HCT116 (cell line): ENCODE measurements around the gene TTC23L. TPM values are rescaled to one million over a fixed set of nuclear protein-coding genes. Genes with fewer than 3 reads are reported as not detected.

Experiments used
- ATAC-seq: fragments of 200-7000 bp; cut with Tn5 transposase; 2 replicates; pipeline ENCODE4 v1.9.1; 2020; ENCODE audit warnings: mild to moderate bottlenecking, moderate library complexity
- BruUV-seq: library from RNA; stranded (reverse); fragments of 400-500 nt; replicated peaks from 2 replicates; lab custom pipeline; 2021; lab: Mats Ljungman, UMichigan
- CTCF ChIA-PET: fragments of 300-600 bp; sonication (Branson Sonifier 250); formaldehyde crosslinking; loops from one replicate; lab custom pipeline; 2021; ENCODE audit warnings: antibody characterized with exemption; lab: Charles Lee
- POLR2A ChIA-PET: fragments of 300-600, 350-600 bp; sonication (Branson Sonifier 250); formaldehyde crosslinking; loops from one replicate; lab custom pipeline; 2021; ENCODE audit warnings: antibody characterized with exemption; lab: Charles Lee
- RAD21 ChIA-PET, 2 experiments: fragments of 300-600 bp; sonication (Branson Sonifier 250); formaldehyde crosslinking; loops; one replicate each; lab custom pipeline; 2023; ENCODE audit warnings: low total read pairs in 2 of 2; ENCODE audit not compliant: uncharacterized antibody in 2 of 2, unreplicated experiment in 2 of 2, low non-redundant PET in 1 of 2; lab: Charles Lee
- DNase-seq: peaks from one replicate; pipeline ENCODE4 v3.0.0-alpha.2; 2010; ENCODE audit warnings: low read depth, low spot score
- H2AFZ ChIP-seq: fragments of 200-600 bp; shearing (Covaris generic), sonication (generic); 2 replicates; pipeline ENCODE4 v1.6.1; 2017; ENCODE audit warnings: low read depth, mixed run types, mixed read lengths, antibody characterized with exemption, low read length; ENCODE audit not compliant: poor library complexity, severe bottlenecking
- H3K27ac ChIP-seq: 2 replicates; pipeline ENCODE4 v1.5.1; 2012; ENCODE audit warnings: low read depth, low read length
- H3K27me3 ChIP-seq: fragments of 200-600 bp; sonication (generic); 2 replicates; pipeline ENCODE4 v1.6.1; 2016; ENCODE audit warnings: mixed run types, low read length, mixed read lengths; ENCODE audit not compliant: insufficient read depth
- H3K36me3 ChIP-seq, 2 experiments: fragments of 200-500 bp in 1 of 2; fragments of 200-600 bp in 1 of 2; sonication (Bioruptor generic) in 1 of 2; sonication (generic) in 1 of 2; 2 replicates each; pipeline versions ENCODE4 v1.5.1 to v1.6.1; 2014 to 2016; ENCODE audit warnings: low read length in 2 of 2, inconsistent platforms in 1 of 2, mixed read lengths in 1 of 2, mixed run types in 1 of 2; ENCODE audit not compliant: insufficient read depth in 2 of 2, control insufficient read depth in 1 of 2
- H3K4me1 ChIP-seq, 2 experiments: fragments of 200-600 bp in 1 of 2; sonication (generic) in 1 of 2; 2 replicates each; pipeline versions ENCODE4 v1.5.1 to v1.6.1; 2012 to 2017; ENCODE audit warnings: low read length in 2 of 2, inconsistent platforms in 1 of 2, mild to moderate bottlenecking in 1 of 2, mixed read lengths in 1 of 2, mixed run types in 1 of 2, moderate library complexity in 1 of 2; ENCODE audit not compliant: insufficient read depth in 2 of 2, control insufficient read depth in 1 of 2
- H3K4me2 ChIP-seq: fragments of 200-600 bp; sonication (generic); 2 replicates; pipeline ENCODE4 v1.6.1; 2017; ENCODE audit warnings: mixed run types, low read length, mixed read lengths
- H3K4me3 ChIP-seq, 2 experiments: fragments of 200-600 bp in 1 of 2; sonication (generic) in 1 of 2; replicated peaks in 1 of 2; 2 replicates each; pipeline ENCODE4 v1.5.1; 2011 to 2016; ENCODE audit warnings: low read length in 2 of 2, control low read depth in 1 of 2, low read depth in 1 of 2, mild to moderate bottlenecking in 1 of 2, mixed read lengths in 1 of 2, mixed run types in 1 of 2
- H3K79me2 ChIP-seq: fragments of 200-600 bp; sonication (generic); 2 replicates; pipeline ENCODE4 v1.6.1; 2017; ENCODE audit warnings: mild to moderate bottlenecking, mixed run types, low read length, moderate library complexity, mixed read lengths; ENCODE audit not compliant: insufficient read depth
- H3K9ac ChIP-seq: fragments of 200-600 bp; sonication (generic); 2 replicates; pipeline ENCODE4 v1.6.1; 2016; ENCODE audit warnings: low read length, mixed read lengths
- H3K9me2 ChIP-seq: fragments of 200-600 bp; sonication (generic), shearing (Covaris generic); 2 replicates; pipeline ENCODE4 v1.6.1; 2017; ENCODE audit warnings: mixed run types, mild to moderate bottlenecking, moderate library complexity; ENCODE audit not compliant: insufficient read depth
- H3K9me3 ChIP-seq, 2 experiments: fragments of 200-500 bp in 1 of 2; fragments of 200-600 bp in 1 of 2; sonication (Bioruptor generic) in 1 of 2; sonication (generic) in 1 of 2; 2 replicates each; pipeline ENCODE4 v1.6.1; 2014 to 2017; ENCODE audit warnings: low read length in 2 of 2, mixed read lengths in 2 of 2, inconsistent platforms in 1 of 2, low read depth in 1 of 2, mild to moderate bottlenecking in 1 of 2, mixed run types in 1 of 2, moderate library complexity in 1 of 2; ENCODE audit not compliant: control insufficient read depth in 1 of 2, insufficient read depth in 1 of 2
- H4K20me1 ChIP-seq: fragments of 200-600 bp; sonication (generic), shearing (Covaris generic); 2 replicates; pipeline ENCODE4 v1.6.1; 2017; ENCODE audit warnings: mixed run types, mild to moderate bottlenecking, moderate library complexity; ENCODE audit not compliant: insufficient read depth
- CBX3 ChIP-seq: IDR thresholded peaks from 2 replicates; pipeline ENCODE4 v1.6.1; 2012; ENCODE audit warnings: low read depth
- EGR1 ChIP-seq: IDR thresholded peaks from 2 replicates; pipeline ENCODE4 v1.6.1; 2012; ENCODE audit warnings: low read depth
- ELF1 ChIP-seq: IDR thresholded peaks from 2 replicates; pipeline ENCODE4 v1.6.1; 2012; ENCODE audit warnings: low read depth, borderline replicate concordance
- EZH2 ChIP-seq: fragments of 200-600 bp; sonication (generic); IDR thresholded peaks from 2 replicates; pipeline ENCODE4 v1.6.1; 2017; ENCODE audit warnings: antibody characterized with exemption, mixed run types
- EZH2phosphoT487 ChIP-seq: fragments of 200-600 bp; IDR thresholded peaks from 2 replicates; pipeline ENCODE4 v1.6.1; 2018; ENCODE audit warnings: antibody characterized with exemption, borderline replicate concordance
- JUND ChIP-seq: IDR thresholded peaks from 2 replicates; pipeline ENCODE4 v1.6.1; 2012
- MAX ChIP-seq: IDR thresholded peaks from 2 replicates; pipeline ENCODE4 v1.6.1; 2012
- POLR2AphosphoS5 ChIP-seq: IDR thresholded peaks from 2 replicates; pipeline ENCODE4 v1.6.1; 2011; ENCODE audit warnings: mild to moderate bottlenecking, low read depth, low read length, moderate library complexity
- SIN3A ChIP-seq: IDR thresholded peaks from 2 replicates; pipeline ENCODE4 v1.6.1; 2012; ENCODE audit warnings: low read depth
- SP1 ChIP-seq: IDR thresholded peaks from 2 replicates; pipeline ENCODE4 v1.6.1; 2012; ENCODE audit warnings: low read depth
- SRF ChIP-seq: IDR thresholded peaks from 2 replicates; pipeline ENCODE4 v1.6.1; 2012; ENCODE audit warnings: low read depth
- ZFX ChIP-seq: fragments of 450-650 bp; IDR thresholded peaks from 2 replicates; pipeline ENCODE4 v1.6.1; 2017
- ZNF274 ChIP-seq: fragments of 200-500 bp; sonication (Bioruptor generic); IDR thresholded peaks from 2 replicates; pipeline ENCODE4 v1.6.1; 2014; ENCODE audit warnings: mild to moderate bottlenecking, low read depth, low read length, inconsistent platforms
- intact Hi-C: fragments of 100-400 bp; cut with micrococcal nuclease; formaldehyde crosslinking; loops from 2 replicates; pipeline ENCODE4 v1.10.0; 2022
- total RNA-seq: library from RNA; stranded (reverse); gene quantifications from one replicate; pipeline ENCODE4 v1.2.1, GENCODE V29; 2021; ENCODE audit not compliant: unreplicated experiment
- TF ChIP-seq, protein P1 (sequence below): IDR thresholded peaks from 2 replicates; pipeline ENCODE4 v1.6.1; 2011; ENCODE audit warnings: mild to moderate bottlenecking, low read length, moderate library complexity; ENCODE audit not compliant: insufficient replicate concordance; ENCODE audit errors: extremely low read depth
- TF ChIP-seq, protein P2 (sequence below): IDR thresholded peaks from 2 replicates; pipeline ENCODE4 v1.6.1; 2012

The TTC23L gene
- total RNA-seq, 1 experiment from 2014 or later, result 1.0 TPM

GRCh38 chr5:34870382-34870781, 31.4 kb downstream of the TTC23L start:
- Histone ChIP-seq H3K9me3 (no peaks in the 10 kb centered on the region), H3K9me2 (no peaks in the 10 kb centered on the region), H3K9ac (no peak overlapping the region), H3K4me2 (no peak overlapping the region), H3K4me1 (no peaks in the 10 kb centered on the region), H3K79me2 (no peaks in the 10 kb centered on the region), H3K4me3 (no peak overlapping the region), H3K27me3 (no peaks in the 10 kb centered on the region), H4K20me1 (no peaks in the 10 kb centered on the region), H3K27ac (no peak overlapping the region), H3K36me3 (no peaks in the 10 kb centered on the region), H2AFZ (no peak overlapping the region)
- TF ChIP-seq SP1 (no peak), MAX (no peak), EZH2 (no peak), SRF (no peak), ELF1 (no peak), SIN3A (no peak), ZNF274 (no peak), ZFX (no peak), CBX3 (no peak), EGR1 (no peak), EZH2phosphoT487 (no peak), JUND (no peak), POLR2AphosphoS5 (no peak)
- TF ChIP-seq, protein P1, sequence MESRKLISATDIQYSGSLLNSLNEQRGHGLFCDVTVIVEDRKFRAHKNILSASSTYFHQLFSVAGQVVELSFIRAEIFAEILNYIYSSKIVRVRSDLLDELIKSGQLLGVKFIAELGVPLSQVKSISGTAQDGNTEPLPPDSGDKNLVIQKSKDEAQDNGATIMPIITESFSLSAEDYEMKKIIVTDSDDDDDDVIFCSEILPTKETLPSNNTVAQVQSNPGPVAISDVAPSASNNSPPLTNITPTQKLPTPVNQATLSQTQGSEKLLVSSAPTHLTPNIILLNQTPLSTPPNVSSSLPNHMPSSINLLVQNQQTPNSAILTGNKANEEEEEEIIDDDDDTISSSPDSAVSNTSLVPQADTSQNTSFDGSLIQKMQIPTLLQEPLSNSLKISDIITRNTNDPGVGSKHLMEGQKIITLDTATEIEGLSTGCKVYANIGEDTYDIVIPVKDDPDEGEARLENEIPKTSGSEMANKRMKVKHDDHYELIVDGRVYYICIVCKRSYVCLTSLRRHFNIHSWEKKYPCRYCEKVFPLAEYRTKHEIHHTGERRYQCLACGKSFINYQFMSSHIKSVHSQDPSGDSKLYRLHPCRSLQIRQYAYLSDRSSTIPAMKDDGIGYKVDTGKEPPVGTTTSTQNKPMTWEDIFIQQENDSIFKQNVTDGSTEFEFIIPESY, result no peak
- TF ChIP-seq, protein P2, sequence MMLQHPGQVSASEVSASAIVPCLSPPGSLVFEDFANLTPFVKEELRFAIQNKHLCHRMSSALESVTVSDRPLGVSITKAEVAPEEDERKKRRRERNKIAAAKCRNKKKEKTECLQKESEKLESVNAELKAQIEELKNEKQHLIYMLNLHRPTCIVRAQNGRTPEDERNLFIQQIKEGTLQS, result no peak
- DNase-seq, result no peak
- ChIA-PET CTCF (no interaction called here), RAD21 (no interaction called here), POLR2A (no interaction called here)
- no peak for ATAC-seq
- BruUV-seq, result no TSS peak
- intact Hi-C loops, result no loop called here
